Rectal smooth muscle tissue (tissue), 1 donor: ENCODE data around the gene SELENOT.
"Not testable (repeated sequence)": the region's sequence is repeated elsewhere in the genome, so short reads cannot be mapped to it uniquely, and the experiment has no call there.

Experiments used
- H3K27ac ChIP-seq: one replicate; pipeline ENCODE4 v1.7.0; 2013; ENCODE audit warnings: low read depth, low read length, inconsistent platforms
- H3K27me3 ChIP-seq: one replicate; pipeline ENCODE4 v1.7.0; 2013; ENCODE audit warnings: low read length; ENCODE audit not compliant: control insufficient read depth, insufficient read depth
- H3K36me3 ChIP-seq: one replicate; pipeline ENCODE4 v1.7.0; 2013; ENCODE audit warnings: low read length; ENCODE audit not compliant: control insufficient read depth, insufficient read depth
- H3K4me1 ChIP-seq: one replicate; pipeline ENCODE4 v1.7.0; 2013; ENCODE audit warnings: low read length; ENCODE audit not compliant: control insufficient read depth, insufficient read depth
- H3K4me3 ChIP-seq: one replicate; pipeline ENCODE4 v1.7.0; 2013; ENCODE audit warnings: low read length
- H3K9ac ChIP-seq: one replicate; pipeline ENCODE4 v1.7.0; 2013; ENCODE audit warnings: low read length

The SELENOT gene

GRCh38 chr3:150612494-150612893, 9.4 kb downstream of the SELENOT start:
- H3K36me3 ChIP-seq: no peaks in the 10 kb centered on the region
- H3K27ac ChIP-seq: no peak overlapping the region
- no peaks in the 10 kb centered on the region for H3K27me3 ChIP-seq
- H3K4me3 ChIP-seq: no peak overlapping the region
- no peaks in the 10 kb centered on the region for H3K4me1 ChIP-seq
- H3K9ac ChIP-seq: no peak overlapping the region

- H3K9ac ChIP-seq: no peak overlapping the region
- no peak overlapping the region for H3K27ac ChIP-seq
- H3K36me3 ChIP-seq: no peaks in the 10 kb centered on the region
- H3K27me3 ChIP-seq: no peaks in the 10 kb centered on the region
- H3K4me3 ChIP-seq: no peak overlapping the region
- H3K4me1 ChIP-seq: no peaks in the 10 kb centered on the region
Measured at GRCh38 chr3:150613034-150613433, 9.9 kb downstream of the SELENOT start.

GRCh38 chr3:150613709-150614480, 10.8 kb downstream of the SELENOT start:
- Histone ChIP-seq H3K36me3 (no peaks in the 10 kb centered on the region), H3K27me3 (no peaks in the 10 kb centered on the region), H3K4me3 (no peak overlapping the region), H3K9ac (no peak overlapping the region), H3K4me1 (no peaks in the 10 kb centered on the region), H3K27ac (no peak overlapping the region)

- Histone ChIP-seq H3K27me3 (no peaks in the 10 kb centered on the region), H3K4me3 (no peak overlapping the region), H3K4me1 (no peaks in the 10 kb centered on the region), H3K27ac (no peak overlapping the region), H3K36me3 (peaks cover 2% of the 10 kb centered on the region), H3K9ac (no peak overlapping the region)
Measured at GRCh38 chr3:150620002-150620689, 17.0 kb downstream of the SELENOT start.

GRCh38 chr3:150622955-150623354, 19.8 kb downstream of the SELENOT start:
- not testable (repeated sequence) for H3K4me3 ChIP-seq, H3K9ac ChIP-seq, H3K27ac ChIP-seq, H3K4me1 ChIP-seq, H3K36me3 ChIP-seq, H3K27me3 ChIP-seq

GRCh38 chr3:150623945-150624344, 20.8 kb downstream of the SELENOT start:
- H3K4me1 ChIP-seq: no peaks in the 10 kb centered on the region
- H3K9ac ChIP-seq: no peak overlapping the region
- peaks cover 9% of the 10 kb centered on the region for H3K36me3 ChIP-seq
- no peak overlapping the region for H3K27ac ChIP-seq
- no peaks in the 10 kb centered on the region for H3K27me3 ChIP-seq
- H3K4me3 ChIP-seq: no peak overlapping the region

- H3K4me1 ChIP-seq: no peaks in the 10 kb centered on the region
- H3K9ac ChIP-seq: no peak overlapping the region
- no peak overlapping the region for H3K27ac ChIP-seq
- no peak overlapping the region for H3K4me3 ChIP-seq
- H3K36me3 ChIP-seq: peaks cover 13% of the 10 kb centered on the region
- H3K27me3 ChIP-seq: no peaks in the 10 kb centered on the region
Measured at GRCh38 chr3:150626148-150626930, 23.2 kb downstream of the SELENOT start.

- H3K4me1 ChIP-seq: no peaks in the 10 kb centered on the region
- H3K27ac ChIP-seq: no peak overlapping the region
- no peak overlapping the region for H3K9ac ChIP-seq
- no peaks in the 10 kb centered on the region for H3K27me3 ChIP-seq
- no peak overlapping the region for H3K4me3 ChIP-seq
- peaks cover 13% of the 10 kb centered on the region for H3K36me3 ChIP-seq
Measured at GRCh38 chr3:150627557-150627956, 24.4 kb downstream of the SELENOT start.

- Histone ChIP-seq H3K4me3 (no peak overlapping the region), H3K27me3 (no peaks in the 10 kb centered on the region), H3K36me3 (peaks cover 6% of the 10 kb centered on the region), H3K9ac (no peak overlapping the region), H3K27ac (no peak overlapping the region), H3K4me1 (no peaks in the 10 kb centered on the region)
Measured at GRCh38 chr3:150631515-150632221, 28.5 kb downstream of the SELENOT start.

GRCh38 chr3:150635076-150635475, 32.0 kb downstream of the SELENOT start:
- Histone ChIP-seq H3K9ac (no peak overlapping the region), H3K27ac (no peak overlapping the region), H3K36me3 (peaks cover 4% of the 10 kb centered on the region), H3K4me3 (no peak overlapping the region), H3K27me3 (no peaks in the 10 kb centered on the region), H3K4me1 (no peaks in the 10 kb centered on the region)

GRCh38 chr3:150635526-150635925, 32.4 kb downstream of the SELENOT start:
- H3K9ac ChIP-seq: no peak overlapping the region

GRCh38 chr3:150636258-150636657, 33.1 kb downstream of the SELENOT start:
- H3K27ac ChIP-seq: no peak overlapping the region

More at GRCh38 chr3:150635526-150635925, 32.4 kb downstream of the SELENOT start:
- H3K27me3 ChIP-seq: no peaks in the 10 kb centered on the region
- no peaks in the 10 kb centered on the region for H3K4me1 ChIP-seq
- H3K27ac ChIP-seq: no peak overlapping the region
- H3K36me3 ChIP-seq: peaks cover 4% of the 10 kb centered on the region
- H3K4me3 ChIP-seq: no peak overlapping the region

More at GRCh38 chr3:150636258-150636657, 33.1 kb downstream of the SELENOT start:
- no peaks in the 10 kb centered on the region for H3K4me1 ChIP-seq
- H3K9ac ChIP-seq: no peak overlapping the region
- no peaks in the 10 kb centered on the region for H3K36me3 ChIP-seq
- H3K4me3 ChIP-seq: no peak overlapping the region
- H3K27me3 ChIP-seq: no peaks in the 10 kb centered on the region
